ENCODE data around the gene JMJD6. TPM values are rescaled to one million over a fixed set of nuclear protein-coding genes. Genes with fewer than 3 reads are reported as not detected.

JMJD6 gene
- total and polyA plus RNA-seq, 2 of the 8 experiments (the other 6 are each of a cell fraction or from before 2014, with no cell fraction given): 8.6 to 18.6 TPM

- H3K56ac ChIP-seq (replicated peaks; ENCODE audit: insufficient read length, low read depth, low read length): no peak overlapping the region
- H3K18ac ChIP-seq (ENCODE audit: extremely low read depth, low read length): no peak overlapping the region
- FAIRE-seq: no peak
- H3K4me2 ChIP-seq (ENCODE audit: insufficient read depth in 1 of 2, low read depth in 2 of 2, low read length in 2 of 2): no peak overlapping the region
- H4K20me1 ChIP-seq (replicated peaks in 1 of 2; ENCODE audit: control insufficient read depth in 1 of 2, insufficient read depth in 2 of 2, low read length in 2 of 2): peaks cover 0 to 2% of the 10 kb centered on the region in 2 experiments
- H3K9ac ChIP-seq (replicated peaks in 1 of 4; ENCODE audit: extremely low read depth in 1 of 4, low read depth in 3 of 4, low read length in 3 of 4): no peak overlapping the region
- H3K4me3 ChIP-seq (ENCODE audit: extremely low read depth in 1 of 4, insufficient read depth in 2 of 4, low read depth in 3 of 4, low read length in 4 of 4): no peak overlapping the region
- no peak overlapping the region for H2AFZ ChIP-seq (ENCODE audit: low read length)
- no peak overlapping the region for H3K23ac ChIP-seq (ENCODE audit: insufficient read length)
- H3K27ac ChIP-seq (ENCODE audit: low read depth, low read length): no peak overlapping the region
- DNase-seq (ENCODE audit: low read depth in 1 of 2, low spot score in 2 of 2): no peak
- peaks cover 10% of the 10 kb centered on the region for H3K23me2 ChIP-seq (ENCODE audit: low read depth, low read length)
- ChIA-PET CTCF (ENCODE audit: partially characterized antibody) (interaction anchor here (1.1 to 2.5 kb wide), 5 partner anchors 7 to 169 kb away, joined by 3 to 9 read pairs (median 3); no protein-coding TSS in a partner anchor), POLR2A (ENCODE audit: partially characterized antibody) (no interaction called here)
- no peak overlapping the region for H3K4ac ChIP-seq (replicated peaks; ENCODE audit: insufficient read length, low read depth, low read length)
- H4K5ac ChIP-seq (ENCODE audit: insufficient read length, low read depth, low read length): no peak overlapping the region
- H3K14ac ChIP-seq (ENCODE audit: insufficient read length): no peak overlapping the region
- WGBS, 2 experiments (ENCODE audit: extremely low coverage in 1 of 2, insufficient coverage in 1 of 2, insufficient read length in 1 of 2, insufficient replicate concordance in 2 of 2, low coverage in 1 of 2, low lambda C conversion rate in 2 of 2, missing lambda C conversion rate in 1 of 2): 94% methylated on average over 6 of the region's 6 CpGs; no CpG with 5 or more reads in 1 of the 2 experiments
- H2BK20ac ChIP-seq (ENCODE audit: low read length): no peak overlapping the region
- TF ChIP-seq POLR2AphosphoS5 (IDR thresholded peaks at IDR 0.05; ENCODE audit: low read depth, low read length) (no peak), EGR1 (IDR thresholded peaks at IDR 0.05; ENCODE audit: borderline replicate concordance, low read depth, low read length) (no peak), E2F6 (IDR thresholded peaks at IDR 0.05) (0 out of 2 replicates have a peak, but pooled peaks have one; percentile 23)
- H3K79me2 ChIP-seq (ENCODE audit: control insufficient read depth in 1 of 2, insufficient read depth in 2 of 2, low read length in 2 of 2): no peaks in the 10 kb centered on the region
- H4K91ac ChIP-seq (replicated peaks; ENCODE audit: insufficient read length, low read length): no peak overlapping the region
- H2BK120ac ChIP-seq (replicated peaks; ENCODE audit: low read depth, low read length): no peak overlapping the region
- no peaks in the 10 kb centered on the region for H3K36me3 ChIP-seq (ENCODE audit: control insufficient read depth in 2 of 4, insufficient read depth in 4 of 4, low read length in 3 of 4)
- peaks cover 3 to 10% (median 7%) of the 10 kb centered on the region in 4 experiments for H3K4me1 ChIP-seq (replicated peaks in 1 of 4; ENCODE audit: control insufficient read depth in 3 of 4, insufficient read depth in 4 of 4, low read length in 3 of 4)
- H3K27me3 ChIP-seq (replicated peaks in 1 of 4; ENCODE audit: control insufficient read depth in 3 of 4, extremely low read depth in 1 of 4, insufficient read depth in 3 of 4, low read length in 3 of 4): no peaks in the 10 kb centered on the region
- no peaks in the 10 kb centered on the region for H3K79me1 ChIP-seq (ENCODE audit: low read depth, low read length)
- no peaks in the 10 kb centered on the region for H3K9me3 ChIP-seq (ENCODE audit: insufficient read depth in 2 of 2, low read depth in 1 of 2, low read length in 1 of 2)
- H2BK12ac ChIP-seq (ENCODE audit: low read depth, low read length): no peak overlapping the region
- H2BK5ac ChIP-seq (ENCODE audit: low read depth, low read length): no peak overlapping the region
- no peak overlapping the region for H4K8ac ChIP-seq (ENCODE audit: extremely low read depth, insufficient read depth, low read length)
- no peak overlapping the region for H2BK15ac ChIP-seq (ENCODE audit: low read length)
- H2AK5ac ChIP-seq (ENCODE audit: low read depth, low read length): no peak overlapping the region
Measured at GRCh38 chr17:76675648-76676047, 50.8 kb downstream of the JMJD6 start.

Data from H1 (cell line).